ENCODE data around the gene ICAM1.

- TF ChIP-seq, protein P1, sequence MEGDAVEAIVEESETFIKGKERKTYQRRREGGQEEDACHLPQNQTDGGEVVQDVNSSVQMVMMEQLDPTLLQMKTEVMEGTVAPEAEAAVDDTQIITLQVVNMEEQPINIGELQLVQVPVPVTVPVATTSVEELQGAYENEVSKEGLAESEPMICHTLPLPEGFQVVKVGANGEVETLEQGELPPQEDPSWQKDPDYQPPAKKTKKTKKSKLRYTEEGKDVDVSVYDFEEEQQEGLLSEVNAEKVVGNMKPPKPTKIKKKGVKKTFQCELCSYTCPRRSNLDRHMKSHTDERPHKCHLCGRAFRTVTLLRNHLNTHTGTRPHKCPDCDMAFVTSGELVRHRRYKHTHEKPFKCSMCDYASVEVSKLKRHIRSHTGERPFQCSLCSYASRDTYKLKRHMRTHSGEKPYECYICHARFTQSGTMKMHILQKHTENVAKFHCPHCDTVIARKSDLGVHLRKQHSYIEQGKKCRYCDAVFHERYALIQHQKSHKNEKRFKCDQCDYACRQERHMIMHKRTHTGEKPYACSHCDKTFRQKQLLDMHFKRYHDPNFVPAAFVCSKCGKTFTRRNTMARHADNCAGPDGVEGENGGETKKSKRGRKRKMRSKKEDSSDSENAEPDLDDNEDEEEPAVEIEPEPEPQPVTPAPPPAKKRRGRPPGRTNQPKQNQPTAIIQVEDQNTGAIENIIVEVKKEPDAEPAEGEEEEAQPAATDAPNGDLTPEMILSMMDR (optimal IDR thresholded peaks at IDR 0.05 in 1 of 3, IDR thresholded peaks at IDR 0.05 in 1 of 3, conservative IDR thresholded peaks at IDR 0.05 in 1 of 3; ENCODE audit: extremely low read depth in 1 of 3, insufficient read depth in 2 of 3, low read length in 3 of 3) = no peak
- TF ChIP-seq EZH2 (IDR thresholded peaks at IDR 0.05; ENCODE audit: low read length) = no peak
Measured at GRCh38 chr19:10333758-10334587, 63.1 kb downstream of the ICAM1 start.
